Amygdala (tissue), 56 donors: ENCODE results near the gene CTTN.
"Not testable (repeated sequence)": the region's sequence is repeated elsewhere in the genome, so short reads cannot be mapped to it uniquely, and the experiment has no call there.

Source experiments
- DNase-seq, 56 donors: peaks; one replicate each; lab custom pipeline; 2025; lab: John Stamatoyannopoulos, UW

Gene CTTN

DNA sequence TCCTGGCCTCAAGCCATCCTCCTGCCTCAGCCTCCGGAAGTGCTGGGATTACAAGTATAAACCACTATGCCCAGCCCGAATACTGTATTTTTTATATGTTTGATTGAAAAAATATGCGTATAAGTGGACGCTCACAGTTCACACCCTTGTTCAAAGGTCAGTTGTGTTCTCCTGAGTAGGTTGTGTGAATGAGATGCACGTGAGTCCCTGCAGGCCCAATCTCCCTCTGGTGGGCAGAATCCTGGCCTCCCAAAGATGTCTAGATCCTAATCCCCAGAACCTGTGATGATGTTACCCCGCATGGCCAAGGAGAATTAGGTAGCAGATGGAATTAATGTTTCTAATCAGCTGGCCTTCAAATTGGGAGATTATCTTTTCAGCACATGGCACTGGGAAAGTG, 41.9 kb downstream of the CTTN start:
- DNase-seq, result no peak

GRCh38 chr11:70443773-70444030, 45.4 kb downstream of the CTTN start:
- no peak for DNase-seq

DNA sequence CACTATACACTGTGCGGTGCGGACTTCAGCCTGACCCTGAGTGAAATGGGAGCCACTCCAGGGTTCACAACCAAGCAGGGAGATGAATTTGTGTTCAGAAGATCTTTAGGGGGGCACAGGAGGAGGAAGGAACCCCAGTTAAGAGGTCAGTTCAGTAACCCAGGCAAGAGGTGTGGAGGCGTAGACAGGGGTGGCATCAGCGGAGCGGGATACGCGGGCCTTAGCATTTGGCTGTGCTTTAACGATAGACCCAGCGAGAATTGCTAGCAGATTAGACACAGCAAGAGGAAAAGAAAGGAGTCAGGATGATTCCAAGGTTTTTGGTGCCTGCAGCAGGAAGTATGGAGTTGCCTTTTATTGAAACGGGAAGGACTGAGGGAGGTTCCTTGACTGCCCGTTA, 46.8 kb downstream of the CTTN start:
- no peak for DNase-seq

- no peak for DNase-seq
Measured at GRCh38 chr11:70445605-70446004, 47.3 kb downstream of the CTTN start.

DNA sequence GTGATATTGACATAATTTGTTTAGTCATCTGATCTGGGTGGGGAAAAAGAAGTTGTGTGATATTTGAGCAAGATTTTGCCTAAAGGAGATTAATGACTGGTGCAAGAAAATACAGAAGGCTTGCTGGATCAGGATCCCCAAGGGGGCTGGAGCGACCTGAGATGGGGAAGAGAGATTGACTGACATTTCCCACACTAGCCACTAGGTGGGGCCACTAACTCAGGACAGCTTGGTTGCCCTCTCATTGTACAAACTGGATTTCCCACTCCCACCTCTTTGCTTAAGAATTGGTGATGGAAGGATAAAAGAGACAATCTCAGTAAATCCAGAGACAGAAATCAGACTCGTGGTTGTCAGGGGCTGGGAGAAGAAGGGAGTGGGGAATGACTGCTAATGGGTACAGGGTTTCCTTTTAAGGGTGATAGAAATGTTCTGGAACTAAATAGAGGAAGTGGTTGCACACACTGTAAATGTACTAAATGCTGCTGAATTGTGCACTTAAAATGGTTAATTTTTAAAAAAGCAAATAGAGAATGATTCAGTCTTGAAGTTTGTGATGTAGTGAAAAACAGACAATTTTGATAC, 50.7 kb downstream of the CTTN start:
- no peak for DNase-seq

- DNase-seq, result no peak
Measured at GRCh38 chr11:70454197-70454767, 56.0 kb downstream of the CTTN start.

DNA sequence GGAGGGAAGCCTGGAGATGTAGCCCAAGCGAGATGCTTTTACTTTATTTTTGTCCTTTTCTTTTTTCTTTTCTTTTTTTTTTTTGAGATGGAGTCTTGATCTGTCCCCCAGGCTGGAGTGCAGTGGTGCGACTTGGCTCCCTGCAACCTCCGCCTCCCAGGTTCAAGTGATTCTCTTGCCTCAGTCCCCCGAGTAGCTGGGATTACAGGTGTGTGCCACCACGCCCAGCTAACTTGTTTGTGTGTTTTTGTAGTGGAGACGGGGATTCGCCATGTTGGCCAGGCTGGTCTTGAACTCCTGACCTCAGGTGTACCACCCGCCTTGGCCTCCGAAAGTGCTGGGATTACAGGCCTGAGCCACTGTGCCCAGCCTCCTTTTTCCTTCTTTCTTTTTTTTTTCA, 56.5 kb downstream of the CTTN start:
- not testable (repeated sequence) for DNase-seq

GRCh38 chr11:70455354-70455753, 57.0 kb downstream of the CTTN start:
- DNase-seq, result no peak

DNA sequence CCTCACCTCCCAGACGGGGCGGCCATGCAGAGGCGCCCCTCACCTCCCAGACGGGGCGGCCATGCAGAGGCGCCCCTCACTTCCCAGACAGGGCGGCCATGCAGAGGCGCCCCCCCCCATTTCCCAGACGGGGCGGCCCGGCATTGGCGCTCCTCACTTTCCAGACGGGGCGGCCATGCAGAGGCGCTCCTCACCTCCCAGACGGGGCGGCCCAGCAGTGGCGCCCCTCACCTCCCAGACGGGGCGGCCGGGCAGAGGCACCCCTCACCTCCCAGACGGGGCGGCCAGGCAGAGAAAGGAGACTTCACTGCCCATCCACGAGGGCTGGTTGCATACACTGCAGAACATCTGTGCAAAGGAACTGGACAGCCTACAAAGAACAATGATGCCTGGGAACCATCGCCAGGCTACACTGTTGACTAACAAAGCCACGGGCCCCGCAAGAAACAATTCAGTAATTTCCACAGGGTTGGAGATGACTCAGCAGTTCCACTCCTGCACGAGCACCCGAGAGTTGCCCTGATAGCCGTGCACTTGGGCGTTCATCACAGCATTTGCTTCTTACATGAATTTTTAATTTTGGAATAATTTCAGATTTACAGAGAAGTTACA, 58.7 kb downstream of the CTTN start:
- peak in 23 of 56 donors; percentile 9 to 65 (median 30) for DNase-seq

DNA sequence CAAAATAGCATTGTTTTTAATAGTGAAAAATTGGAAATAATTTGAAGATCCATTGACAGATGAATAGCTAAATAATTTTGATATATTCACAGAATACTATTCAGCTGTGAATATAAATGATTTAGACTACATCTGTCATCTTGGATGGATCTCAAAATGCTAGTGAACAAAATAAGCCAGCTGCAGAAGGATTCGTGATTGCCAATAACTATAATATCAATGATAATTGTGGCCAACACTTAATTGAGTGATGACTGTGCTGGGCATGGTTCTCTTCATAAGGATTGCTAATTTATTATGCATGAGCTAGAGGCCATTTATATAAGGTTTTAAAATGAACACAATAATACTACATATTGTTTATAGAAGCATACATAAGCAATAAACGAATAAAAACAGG, 60.4 kb downstream of the CTTN start:
- no peak for DNase-seq

- DNase-seq, result no peak
Measured at GRCh38 chr11:70460111-70460510, 61.8 kb downstream of the CTTN start.

DNA sequence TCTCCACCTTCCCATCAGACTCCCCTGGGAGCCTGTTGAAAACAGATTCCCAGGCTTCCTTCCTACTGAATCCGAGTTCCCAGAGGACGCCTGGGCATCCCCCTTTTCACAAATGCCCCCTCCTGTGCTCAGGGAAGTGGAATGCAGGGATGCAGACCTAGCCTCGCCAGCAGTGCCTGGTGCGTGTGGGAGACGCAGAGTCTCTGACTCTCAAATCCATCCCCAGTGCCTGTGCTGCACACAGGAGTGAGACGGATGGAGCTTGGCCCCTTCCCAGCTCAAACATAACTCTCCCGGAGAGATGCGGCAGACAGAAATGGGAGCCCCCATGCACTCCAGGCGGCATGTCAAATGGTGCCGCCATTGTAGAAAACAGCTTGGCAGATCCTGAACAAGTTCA, 62.6 kb downstream of the CTTN start:
- no peak for DNase-seq

DNA sequence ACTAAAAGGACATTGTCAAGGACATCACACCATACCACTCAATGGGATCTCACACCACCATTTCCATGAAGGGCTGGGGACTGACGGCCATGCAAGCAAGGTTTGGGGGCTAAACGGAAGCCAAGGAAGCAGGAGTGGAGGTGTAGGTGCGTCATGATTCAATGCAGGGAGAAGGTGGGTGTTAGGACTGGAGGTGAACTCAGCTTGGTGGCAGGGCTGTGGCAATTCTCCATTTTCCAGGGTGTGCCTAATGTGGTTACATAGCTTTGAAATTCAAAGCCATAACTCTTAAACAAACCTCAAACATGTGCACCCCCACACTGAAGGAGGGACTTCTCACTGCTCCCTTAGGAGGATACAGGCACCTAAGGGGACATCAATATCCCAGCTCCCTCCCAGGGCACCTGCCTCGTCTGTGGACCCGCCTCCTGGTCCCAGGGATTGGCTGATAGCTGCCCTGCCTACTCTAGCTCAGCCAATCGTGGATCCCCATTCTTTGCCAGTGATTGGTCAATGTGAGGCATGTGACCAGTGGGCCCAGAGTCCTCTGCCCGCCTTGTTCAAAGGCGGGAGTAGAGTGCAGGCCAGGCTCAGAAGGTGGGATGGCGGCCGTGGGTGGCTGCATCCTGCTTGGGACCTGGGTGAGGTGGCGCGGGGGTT, 64.6 kb downstream of the CTTN start:
- DNase-seq, result no peak

- no peak for DNase-seq
Measured at GRCh38 chr11:70463478-70464255, 65.3 kb downstream of the CTTN start.

DNA sequence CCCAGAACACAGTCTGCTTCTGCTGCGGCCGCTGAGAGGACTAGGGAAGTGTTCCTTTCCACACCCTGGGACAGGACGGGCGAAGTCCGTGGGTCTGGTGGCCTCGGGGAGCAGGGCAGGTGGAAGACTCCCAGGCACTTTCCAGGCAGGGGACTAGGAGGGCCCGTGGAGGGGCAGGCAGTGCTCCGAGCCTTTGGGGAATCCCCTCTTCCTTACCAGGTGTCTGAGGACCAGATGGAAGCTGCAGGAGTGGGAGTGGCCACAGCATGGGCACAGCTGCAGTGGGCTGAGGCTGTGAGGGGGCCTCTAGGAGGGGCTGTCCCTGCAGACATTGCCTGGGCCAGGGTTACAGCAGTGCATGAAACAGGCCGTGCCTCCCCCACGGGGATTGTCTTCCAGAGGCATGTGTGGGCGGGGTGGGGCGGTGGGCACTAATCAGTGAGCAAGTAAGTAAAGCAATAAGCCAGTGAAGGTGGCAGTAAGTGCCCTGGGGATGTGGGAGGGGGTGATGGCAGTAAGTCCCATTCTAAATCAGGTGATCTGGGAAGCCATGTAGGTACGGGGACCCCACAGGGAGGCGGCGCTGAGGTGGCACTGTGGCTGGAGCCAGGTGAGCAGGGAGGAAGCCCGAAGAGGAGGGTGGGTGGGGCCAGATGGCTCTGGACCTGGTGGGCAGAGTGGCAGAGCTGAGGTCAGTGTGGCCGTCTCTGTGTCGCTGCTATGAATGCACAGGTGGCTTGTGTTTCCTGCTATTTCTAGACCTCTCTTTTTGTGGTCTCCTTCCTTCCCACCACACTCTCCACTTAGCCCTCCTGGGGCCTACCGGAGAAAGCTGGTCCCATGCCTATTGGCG, 66.4 kb downstream of the CTTN start:
- DNase-seq, result no peak

DNA sequence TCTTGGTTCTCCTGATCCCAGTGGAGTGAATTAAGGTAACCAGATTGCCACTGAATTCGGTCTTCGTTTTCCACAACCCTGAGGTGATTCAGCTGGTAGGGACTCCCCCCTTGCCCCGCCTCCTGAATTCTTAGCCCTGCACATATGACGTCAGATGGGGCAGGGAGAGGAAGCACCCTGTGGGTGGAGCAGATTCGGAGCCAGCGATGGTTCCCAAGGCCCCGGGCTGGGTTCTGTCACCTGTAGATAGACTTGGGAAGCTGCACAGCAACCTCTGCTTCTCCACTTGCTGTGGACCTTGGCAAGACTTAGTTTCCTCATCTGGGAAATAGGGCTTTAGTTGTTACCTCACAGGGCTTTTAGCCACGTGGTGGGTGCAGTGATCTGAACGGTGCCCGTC, 67.8 kb downstream of the CTTN start:
- no peak for DNase-seq

GRCh38 chr11:70466596-70466995, 68.3 kb downstream of the CTTN start:
- DNase-seq, result no peak

DNA sequence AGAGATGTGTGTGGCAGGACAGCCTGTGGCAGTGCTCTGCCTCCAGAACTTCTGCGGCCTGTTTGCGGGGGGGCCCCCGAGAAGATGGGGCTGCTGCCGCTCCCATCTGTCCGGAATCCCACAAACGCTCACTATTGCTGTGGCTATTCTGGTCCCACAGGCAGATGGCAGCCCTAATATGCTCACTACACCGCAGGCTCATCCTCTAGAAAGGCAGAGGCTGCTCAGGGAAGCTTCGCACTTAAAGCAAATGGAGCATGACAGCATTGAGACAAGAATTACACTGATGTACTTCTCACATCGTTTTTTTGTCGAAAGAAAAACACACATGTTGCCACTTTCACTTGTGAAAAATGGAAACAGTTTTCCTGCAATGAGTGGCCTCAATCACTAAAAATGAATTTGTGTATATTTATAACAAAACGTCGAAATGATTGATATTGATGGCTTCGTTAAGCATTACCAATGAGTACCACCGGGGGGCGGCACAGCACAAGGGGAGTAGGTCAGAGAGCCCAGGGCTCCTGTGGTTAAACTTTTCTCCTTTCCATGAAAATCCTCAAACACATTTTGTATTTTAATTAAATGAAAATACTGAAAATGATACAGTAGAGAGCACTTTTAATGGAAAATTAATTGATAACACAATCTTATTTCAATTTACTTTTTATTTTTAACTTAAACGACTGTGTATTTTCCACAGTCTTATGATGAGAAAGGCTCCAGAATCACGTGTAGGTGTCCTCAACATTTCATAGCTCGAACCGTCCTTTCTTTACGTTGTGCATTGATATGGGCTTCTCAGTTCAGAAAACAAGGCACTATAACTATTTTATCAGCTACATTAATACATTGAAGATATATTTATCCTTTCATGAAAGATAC, 69.1 kb downstream of the CTTN start:
- peak in 34 of 56 donors; percentile 3 to 81 (median 36) for DNase-seq
